ENCODE data around the gene AMIGO1.

AMIGO1 gene

GRCh38 chr1:109482791-109483671 is 26.5 kb downstream of the AMIGO1 start:
- H3K27ac ChIP-seq (ENCODE audit: low read depth, low read length): no peak overlapping the region
- peak overlapping the region; percentile 53 for H3K4me3 ChIP-seq (ENCODE audit: insufficient read depth, low read length, poor library complexity, severe bottlenecking)
- no peaks in the 10 kb centered on the region for H3F3A ChIP-seq (ENCODE audit: insufficient read depth)
- H3K79me2 ChIP-seq (ENCODE audit: insufficient read depth, low read length): peaks cover 8% of the 10 kb centered on the region; the same call in 1 of the 2 replicates
- H3K36me3 ChIP-seq (ENCODE audit: low read length): no peaks in the 10 kb centered on the region
- peak overlapping the region; percentile 72 for H2AFZ ChIP-seq (ENCODE audit: low read depth, low read length, severe bottlenecking)
- no peaks in the 10 kb centered on the region for H3K9me3 ChIP-seq (ENCODE audit: insufficient read depth, low read length)
- peak overlapping the region; percentile 56 for H3K4me2 ChIP-seq (ENCODE audit: low read depth, low read length, poor library complexity, severe bottlenecking)
- no peaks in the 10 kb centered on the region for H3K27me3 ChIP-seq (ENCODE audit: low read length)
- no peaks in the 10 kb centered on the region for H3K9me2 ChIP-seq (replicated peaks; ENCODE audit: insufficient read depth, low read length)
- no peaks in the 10 kb centered on the region for H4K20me1 ChIP-seq (ENCODE audit: low read depth, low read length)
- TF ChIP-seq EZH2phosphoT487 (conservative IDR thresholded peaks at IDR 0.05; ENCODE audit: low read length) (no peak), CTCF (IDR thresholded peaks at IDR 0.05; ENCODE audit: insufficient read depth, low read length, poor library complexity, severe bottlenecking) (no peak)
- peak overlapping the region; percentile 45 for H3K9ac ChIP-seq (ENCODE audit: low read length)

- Histone ChIP-seq H3F3A (ENCODE audit: insufficient read depth) (no peaks in the 10 kb centered on the region), H3K9ac (ENCODE audit: low read length) (no peak overlapping the region), H3K27ac (ENCODE audit: low read depth, low read length) (no peak overlapping the region), H3K79me2 (ENCODE audit: insufficient read depth, low read length) (peaks cover 8% of the 10 kb centered on the region; the same call in 1 of the 2 replicates), H3K9me2 (replicated peaks; ENCODE audit: insufficient read depth, low read length) (no peaks in the 10 kb centered on the region), H2AFZ (ENCODE audit: low read depth, low read length, severe bottlenecking) (no peak overlapping the region), H3K36me3 (ENCODE audit: low read length) (no peaks in the 10 kb centered on the region), H3K9me3 (ENCODE audit: insufficient read depth, low read length) (no peaks in the 10 kb centered on the region), H4K20me1 (ENCODE audit: low read depth, low read length) (no peaks in the 10 kb centered on the region), H3K4me3 (ENCODE audit: insufficient read depth, low read length, poor library complexity, severe bottlenecking) (no peak overlapping the region), H3K27me3 (ENCODE audit: low read length) (no peaks in the 10 kb centered on the region), H3K4me2 (ENCODE audit: low read depth, low read length, poor library complexity, severe bottlenecking) (no peak overlapping the region)
- TF ChIP-seq EZH2phosphoT487 (conservative IDR thresholded peaks at IDR 0.05; ENCODE audit: low read length): no peak
- TF ChIP-seq CTCF (IDR thresholded peaks at IDR 0.05; ENCODE audit: insufficient read depth, low read length, poor library complexity, severe bottlenecking): no peak
Observed at GRCh38 chr1:109482242-109482641, 27.3 kb downstream of the AMIGO1 start.

GRCh38 chr1:109481646-109482045 is 27.9 kb downstream of the AMIGO1 start:
- no peaks in the 10 kb centered on the region for H3K27me3 ChIP-seq (ENCODE audit: low read length)
- no peaks in the 10 kb centered on the region for H3K36me3 ChIP-seq (ENCODE audit: low read length)
- H3K9ac ChIP-seq (ENCODE audit: low read length): no peak overlapping the region
- peaks cover 8% of the 10 kb centered on the region; the same call in 1 of the 2 replicates for H3K79me2 ChIP-seq (ENCODE audit: insufficient read depth, low read length)
- no peaks in the 10 kb centered on the region for H4K20me1 ChIP-seq (ENCODE audit: low read depth, low read length)
- H2AFZ ChIP-seq (ENCODE audit: low read depth, low read length, severe bottlenecking): no peak overlapping the region
- H3K9me2 ChIP-seq (replicated peaks; ENCODE audit: insufficient read depth, low read length): no peaks in the 10 kb centered on the region
- no peak for TF ChIP-seq CTCF (IDR thresholded peaks at IDR 0.05; ENCODE audit: insufficient read depth, low read length, poor library complexity, severe bottlenecking)
- TF ChIP-seq EZH2phosphoT487 (conservative IDR thresholded peaks at IDR 0.05; ENCODE audit: low read length): no peak
- H3K27ac ChIP-seq (ENCODE audit: low read depth, low read length): no peak overlapping the region
- H3K4me2 ChIP-seq (ENCODE audit: low read depth, low read length, poor library complexity, severe bottlenecking): no peak overlapping the region
- no peak overlapping the region for H3K4me3 ChIP-seq (ENCODE audit: insufficient read depth, low read length, poor library complexity, severe bottlenecking)
- H3F3A ChIP-seq (ENCODE audit: insufficient read depth): no peaks in the 10 kb centered on the region
- H3K9me3 ChIP-seq (ENCODE audit: insufficient read depth, low read length): no peaks in the 10 kb centered on the region
